ENCODE data around the gene WDR86.

GRCh38 chr7:151339651-151340382, 70.0 kb downstream of the WDR86 start:
- no peak for TF ChIP-seq POLR2AphosphoS5 (IDR thresholded peaks at IDR 0.05; ENCODE audit: borderline replicate concordance, low read depth, low read length)
- no peak for TF ChIP-seq EZH2 (IDR thresholded peaks at IDR 0.05)
- no peak for TF ChIP-seq FOXP2 (optimal IDR thresholded peaks at IDR 0.05; ENCODE audit: control extremely low read depth, extremely low read length, insufficient read depth)

Data from SK-N-MC (cell line).